ENCODE data around the gene EPM2AIP1.

- TF ChIP-seq ATF3 (IDR thresholded peaks at IDR 0.05): no peak
- no peak for TF ChIP-seq CTCF (IDR thresholded peaks at IDR 0.05; ENCODE audit: low read depth, low read length, missing input control)
- no peak for TF ChIP-seq JUND (IDR thresholded peaks at IDR 0.05)
- TF ChIP-seq ZBTB33 (IDR thresholded peaks at IDR 0.05): no peak
- no peak for TF ChIP-seq MAX (IDR thresholded peaks at IDR 0.05)
- no peak for TF ChIP-seq EGR1 (IDR thresholded peaks at IDR 0.05; ENCODE audit: low read depth in 2 of 2)
- no peak for TF ChIP-seq GABPA (IDR thresholded peaks at IDR 0.05 in 1 of 2, conservative IDR thresholded peaks at IDR 0.05 in 1 of 2)
- TF ChIP-seq TAF1 (conservative IDR thresholded peaks at IDR 0.05): no peak
- TF ChIP-seq REST (IDR thresholded peaks at IDR 0.05): no peak
- TF ChIP-seq NR2F2 (IDR thresholded peaks at IDR 0.05): no peak
- no peak for TF ChIP-seq YY1 (IDR thresholded peaks at IDR 0.05)
- TF ChIP-seq HNF4A (conservative IDR thresholded peaks at IDR 0.05): no peak
These were observed 3.4 kb downstream of the EPM2AIP1 start for GRCh38 chr3:36989568-36989967.
